ENCODE results near the gene FAM120B. TPM values are rescaled to one million over a fixed set of nuclear protein-coding genes. Genes with fewer than 3 reads are reported as not detected.
"Not testable (repeated sequence)": the region's sequence is repeated elsewhere in the genome, so short reads cannot be mapped to it uniquely, and the experiment has no call there.

Gene FAM120B
- total RNA-seq, 1 donor from 2014 or later = 12.8 TPM

DNA sequence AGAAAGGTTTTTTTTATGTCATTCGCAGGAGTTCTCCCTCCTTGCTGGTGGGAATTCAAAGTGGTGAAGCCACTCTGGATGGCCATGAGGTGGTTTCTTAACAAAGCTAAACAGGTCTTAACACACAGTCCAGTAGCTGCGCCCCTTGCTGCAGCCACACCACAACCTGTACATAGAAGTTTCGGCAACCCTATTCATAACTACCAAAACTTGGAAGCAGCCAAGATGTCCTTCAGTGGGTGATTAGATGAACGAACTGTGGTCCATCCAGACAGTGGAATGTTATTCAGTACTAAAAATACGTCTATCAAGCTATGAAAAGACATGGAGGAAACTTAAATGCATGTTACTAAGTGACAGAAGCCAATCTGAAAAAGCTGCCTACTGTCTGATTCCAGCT lies 78.9 kb downstream of the FAM120B start:
- no peak for DNase-seq

- no peak for DNase-seq
Observed at GRCh38 chr6:170388113-170388512, 81.6 kb downstream of the FAM120B start.

- no peak for DNase-seq
Observed at GRCh38 chr6:170393033-170393432, 86.5 kb downstream of the FAM120B start.

DNA sequence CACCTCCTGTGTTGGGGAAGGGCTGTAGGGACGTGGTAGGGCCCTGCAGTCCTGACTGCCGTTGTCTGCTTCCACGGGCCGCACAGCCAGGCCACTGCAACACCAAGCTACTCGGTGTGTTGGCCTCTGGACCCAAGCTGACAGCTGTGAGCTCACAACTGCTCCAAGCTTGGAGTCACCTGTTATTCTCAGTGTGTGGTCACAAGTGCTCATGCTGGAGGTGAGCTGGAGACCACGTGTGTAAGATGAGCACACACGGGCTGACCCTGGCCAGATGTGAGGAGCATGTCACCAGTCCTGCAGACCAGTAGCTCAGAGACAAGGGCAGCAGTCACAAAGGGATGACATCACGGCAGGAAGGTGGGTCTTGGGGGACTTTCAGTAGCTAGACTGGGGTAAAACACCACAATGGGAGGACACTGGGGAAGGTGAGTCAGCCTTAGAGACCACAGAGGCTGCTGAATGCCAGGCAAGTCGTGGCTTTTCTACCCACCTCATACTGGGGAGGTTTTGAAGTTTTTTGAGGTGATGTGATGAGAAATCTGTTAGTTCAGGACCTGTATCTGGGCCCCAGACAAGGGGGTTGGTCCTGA lies 87.3 kb downstream of the FAM120B start:
- no peak for DNase-seq

DNA sequence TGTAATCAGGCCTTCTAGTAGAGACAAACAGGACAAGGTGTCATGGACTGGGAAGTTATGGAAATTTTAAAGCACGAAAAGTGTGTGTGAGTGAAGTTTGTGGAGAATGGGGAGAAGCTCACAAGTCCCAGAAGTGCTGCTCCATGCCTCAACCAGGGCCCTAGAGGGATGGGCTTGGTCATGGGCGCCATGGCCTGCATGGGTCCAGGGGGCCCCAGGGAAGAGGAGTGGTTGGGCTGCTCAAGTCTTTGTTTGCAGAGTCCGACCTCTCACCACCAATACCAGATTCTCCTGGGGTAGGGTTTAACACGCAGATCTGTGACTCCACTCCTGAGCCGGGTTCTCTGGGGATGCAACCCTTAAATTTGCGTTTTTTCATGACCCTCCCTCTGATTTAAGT lies 88.4 kb downstream of the FAM120B start:
- DNase-seq = no peak

DNA sequence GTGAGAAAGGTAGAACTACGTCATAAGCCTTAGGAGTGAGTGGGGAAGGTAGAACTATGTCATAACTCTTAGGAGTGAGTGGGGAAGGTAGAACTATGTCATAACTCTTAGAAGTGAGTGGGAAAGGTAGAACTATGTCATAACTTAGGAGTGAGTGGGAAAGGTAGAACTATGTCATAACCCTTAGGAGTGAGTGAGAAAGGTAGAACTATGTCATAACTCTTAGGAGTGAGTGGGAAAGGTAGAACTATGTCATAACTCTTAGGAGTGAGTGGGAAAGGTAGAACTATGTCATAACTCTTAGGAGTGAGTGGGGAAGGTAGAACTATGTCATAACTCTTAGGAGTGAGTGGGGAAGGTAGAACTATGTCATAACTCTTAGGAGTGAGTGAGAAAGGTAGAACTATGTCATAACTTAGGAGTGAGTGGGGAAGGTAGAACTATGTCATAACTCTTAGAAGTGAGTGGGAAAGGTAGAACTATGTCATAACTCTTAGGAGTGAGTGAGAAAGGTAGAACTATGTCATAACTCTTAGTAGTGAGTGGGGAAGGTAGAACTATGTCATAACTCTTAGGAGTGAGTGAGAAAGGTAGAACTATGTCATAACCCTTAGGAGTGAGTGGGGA lies 92.3 kb downstream of the FAM120B start:
- not testable (repeated sequence) for DNase-seq

GRCh38 chr6:170399955-170400558 lies 93.5 kb downstream of the FAM120B start:
- not testable (repeated sequence) for DNase-seq

- DNase-seq = no peak
Observed at GRCh38 chr6:170402318-170403040, 95.9 kb downstream of the FAM120B start.

GRCh38 chr6:170403451-170403850 lies 96.9 kb downstream of the FAM120B start:
- peak; percentile 51 for DNase-seq

GRCh38 chr6:170404036-170404435 lies 97.5 kb downstream of the FAM120B start:
- DNase-seq = no peak

GRCh38 chr6:170404697-170405096 lies 98.1 kb downstream of the FAM120B start:
- DNase-seq = no peak

- peak; percentile 88 for DNase-seq
Observed at GRCh38 chr6:170405311-170405975, 98.9 kb downstream of the FAM120B start.

- no peak for DNase-seq
Observed at GRCh38 chr6:170407200-170407599, 100.6 kb downstream of the FAM120B start.

DNA sequence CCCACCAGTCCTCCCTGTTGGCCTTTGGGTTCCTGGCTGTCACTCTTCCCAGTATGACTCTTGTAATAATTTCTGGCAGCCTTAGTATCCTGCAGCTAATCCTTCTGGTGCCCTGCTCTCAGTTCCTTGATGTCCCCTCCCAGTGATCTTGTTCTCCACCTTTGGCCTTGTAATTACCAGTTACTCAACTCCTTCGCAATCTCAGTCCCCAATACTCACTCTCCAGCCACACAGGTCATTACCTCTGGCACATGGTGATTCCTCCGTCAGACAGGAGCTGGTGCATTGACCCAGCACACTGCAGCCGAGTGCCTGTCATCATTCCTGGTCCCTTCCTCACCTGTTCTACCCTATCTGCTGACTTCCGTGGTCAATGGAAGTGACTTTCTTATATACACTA lies 101.4 kb downstream of the FAM120B start:
- no peak for DNase-seq

- not testable (repeated sequence) for DNase-seq
Observed at GRCh38 chr6:170409746-170410145, 103.2 kb downstream of the FAM120B start.

DNA sequence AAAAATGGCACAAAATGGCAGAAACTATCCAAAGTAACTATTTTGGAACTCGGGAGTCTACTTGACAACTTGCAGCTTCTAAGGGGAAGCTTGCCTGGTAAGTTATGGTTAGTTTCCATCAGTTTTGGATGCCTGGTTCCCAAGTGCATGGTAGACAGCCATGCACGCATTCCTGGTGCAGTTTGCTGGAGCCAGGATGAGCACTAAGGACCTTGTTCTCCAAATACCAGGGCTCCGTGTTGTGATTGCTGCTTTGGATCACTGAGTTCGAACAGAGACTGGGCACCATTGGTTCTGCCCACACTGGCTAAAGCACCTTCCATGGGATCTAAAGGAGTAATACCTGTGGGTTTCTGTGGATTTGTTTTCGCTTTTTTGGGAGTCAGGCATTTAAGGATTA lies 103.7 kb downstream of the FAM120B start:
- no peak for DNase-seq

GRCh38 chr6:170415318-170415717 lies 108.8 kb downstream of the FAM120B start:
- no peak for DNase-seq

DNA sequence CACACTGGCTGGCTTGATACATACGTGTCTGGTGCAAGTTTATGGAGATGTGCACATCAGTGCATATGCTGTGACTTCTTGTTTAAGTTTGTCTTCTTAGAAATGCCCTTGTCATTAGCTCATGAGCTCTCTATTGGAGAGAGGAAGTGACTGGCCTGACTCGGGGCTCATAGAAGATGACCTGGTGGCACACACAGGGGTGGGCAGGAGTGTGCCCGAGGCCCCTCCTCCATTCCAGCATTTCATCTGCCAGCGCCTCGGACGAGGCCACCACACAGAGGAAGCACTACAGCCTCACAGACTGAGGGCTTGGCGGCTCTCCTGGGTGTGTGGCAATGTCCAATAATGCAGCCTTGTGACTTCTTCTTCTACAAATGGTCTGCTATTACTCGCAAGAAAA lies 109.7 kb downstream of the FAM120B start:
- no peak for DNase-seq

DNA sequence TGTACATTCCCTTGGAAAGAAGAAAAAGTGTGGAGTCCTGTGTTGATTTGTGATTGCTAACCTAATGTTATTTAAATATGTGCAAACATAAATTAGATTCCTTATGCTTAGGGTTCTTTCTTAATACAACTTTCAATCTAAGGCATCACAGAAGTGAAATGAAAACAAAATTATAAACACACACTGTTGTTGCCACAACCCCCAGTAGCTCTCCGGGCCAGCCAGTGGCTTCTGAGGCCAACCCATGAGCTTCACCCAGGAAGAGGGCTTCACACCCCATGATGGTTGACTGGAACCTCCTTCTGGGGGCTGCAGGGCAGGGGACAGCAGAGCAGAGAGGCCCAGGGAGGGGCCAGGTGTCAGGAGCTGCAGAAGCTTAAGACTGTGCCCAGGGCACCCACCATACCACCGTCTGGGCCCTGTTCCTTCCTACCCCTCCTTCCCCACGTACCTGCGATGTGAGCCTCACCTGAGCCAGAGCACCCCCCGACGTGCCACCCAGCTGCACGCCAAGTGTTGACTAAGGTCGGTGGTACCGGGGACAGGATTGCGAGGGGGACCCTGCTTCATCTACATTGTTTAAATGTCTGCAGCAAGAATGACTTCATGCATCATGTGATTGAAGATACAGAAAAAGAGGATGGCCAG lies 110.5 kb downstream of the FAM120B start:
- DNase-seq = no peak

DNA sequence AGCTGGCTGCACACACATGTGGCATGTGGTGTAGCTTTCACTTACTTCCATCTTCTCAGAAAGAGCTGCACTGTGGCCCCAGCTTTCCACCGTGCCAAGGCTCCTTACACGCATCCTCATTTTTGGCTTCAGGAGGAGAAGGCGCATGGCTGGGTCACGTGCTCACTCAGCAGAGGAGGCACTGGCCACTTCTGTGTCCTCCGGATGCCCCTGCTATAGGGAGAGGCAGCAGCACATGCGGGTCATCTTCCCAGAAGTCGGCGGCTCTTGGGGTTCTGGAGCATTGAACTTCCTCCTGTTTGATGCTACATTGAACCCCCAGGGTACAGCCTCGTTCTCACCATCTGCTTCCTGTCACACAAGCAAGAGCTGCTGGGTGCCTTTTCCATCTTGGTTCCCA lies 111.3 kb downstream of the FAM120B start:
- no peak for DNase-seq

- no peak for DNase-seq
Observed at GRCh38 chr6:170420283-170420682, 113.7 kb downstream of the FAM120B start.

Data from dermis blood vessel endothelial cell (primary cell).